ENCODE data around the gene ERICH3.
A peak's percentile ranks its signal among the peaks of the same experiment; 100 is the strongest.
"Not testable (repeated sequence)": the region's sequence is repeated elsewhere in the genome, so short reads cannot be mapped to it uniquely, and the experiment has no call there.

ERICH3 gene

DNA sequence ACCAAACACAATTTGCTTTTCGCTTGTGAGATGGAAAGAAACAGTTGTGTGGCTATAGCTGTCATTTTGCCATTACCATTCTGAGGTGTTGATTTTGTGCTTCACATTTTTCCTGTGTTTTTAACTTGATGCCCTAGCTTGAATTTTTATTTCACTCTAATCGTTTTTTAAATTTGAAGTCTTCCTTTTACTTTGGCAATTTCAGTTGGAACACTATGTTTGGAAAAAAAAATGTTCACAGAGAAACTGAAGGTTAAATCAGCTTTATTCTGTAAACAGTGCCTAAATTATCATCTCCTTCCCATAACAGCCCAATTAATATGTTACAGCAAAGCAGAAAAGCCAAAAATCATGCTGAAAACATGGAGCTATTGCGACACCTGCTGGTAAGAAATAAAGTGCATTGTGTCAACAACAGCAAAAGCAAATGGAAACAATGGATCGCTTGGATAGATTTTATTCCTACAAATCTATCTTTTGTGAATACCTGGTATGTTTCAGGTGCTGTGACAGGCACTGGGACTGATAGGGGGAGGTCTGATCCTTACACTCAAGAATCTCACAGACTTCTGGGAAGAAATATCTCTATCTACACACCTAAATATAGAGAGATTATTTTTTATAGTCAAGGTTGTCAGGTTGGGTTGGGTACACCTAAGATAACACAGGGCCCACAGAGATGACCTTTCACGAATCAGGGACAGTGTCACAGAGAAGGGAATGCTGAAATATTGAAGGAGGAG is 16.2 kb upstream of the ERICH3 start:
- H3K4me3 Mint-ChIP-seq = no peak overlapping the region
- H3K27ac Mint-ChIP-seq = no peak overlapping the region
- ATAC-seq (no peak), DNase-seq (peak; percentile 24)
- H3K27me3 Mint-ChIP-seq = peaks cover 2% of the 10 kb centered on the region
- H3K4me1 Mint-ChIP-seq = no peaks in the 10 kb centered on the region
- no peaks in the 10 kb centered on the region for H3K9me3 Mint-ChIP-seq
- no peaks in the 10 kb centered on the region for H3K36me3 Mint-ChIP-seq (ENCODE audit: low read depth)

- H3K9me3 Mint-ChIP-seq = no peaks in the 10 kb centered on the region
- ATAC-seq (no peak), DNase-seq (no peak)
- no peak overlapping the region for H3K4me3 Mint-ChIP-seq
- no peaks in the 10 kb centered on the region for H3K4me1 Mint-ChIP-seq
- peaks cover 2% of the 10 kb centered on the region for H3K27me3 Mint-ChIP-seq
- H3K36me3 Mint-ChIP-seq (ENCODE audit: low read depth) = no peaks in the 10 kb centered on the region
- no peak overlapping the region for H3K27ac Mint-ChIP-seq
These were observed 13.3 kb upstream of the ERICH3 start for GRCh38 chr1:74686928-74687327.

DNA sequence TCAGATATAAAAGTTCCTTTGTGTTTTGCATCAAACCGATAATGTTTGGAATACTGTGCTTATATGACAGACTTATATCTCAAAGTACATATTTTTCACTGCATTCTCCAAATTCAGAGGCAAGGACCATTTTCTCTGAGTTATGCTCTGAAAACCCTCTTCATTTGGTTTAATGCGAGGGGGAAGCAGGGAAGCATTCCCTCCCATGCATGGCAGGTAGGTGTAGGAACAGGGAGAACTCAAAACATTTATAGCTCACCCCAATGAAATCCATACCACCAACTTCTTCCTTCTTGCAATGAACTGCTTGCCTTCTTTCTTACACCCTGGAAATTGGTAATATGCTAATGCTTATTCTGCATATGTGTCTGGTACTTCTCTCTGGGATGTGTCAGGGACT is 10.7 kb upstream of the ERICH3 start:
- no peaks in the 10 kb centered on the region for H3K36me3 Mint-ChIP-seq (ENCODE audit: low read depth)
- H3K27ac Mint-ChIP-seq = no peak overlapping the region
- H3K4me3 Mint-ChIP-seq = no peak overlapping the region
- H3K9me3 Mint-ChIP-seq = no peaks in the 10 kb centered on the region
- no peaks in the 10 kb centered on the region for H3K4me1 Mint-ChIP-seq
- ATAC-seq (no peak), DNase-seq (no peak)
- H3K27me3 Mint-ChIP-seq = peaks cover 2% of the 10 kb centered on the region

- Mint-ChIP-seq H3K36me3 (ENCODE audit: low read depth) (no peaks in the 10 kb centered on the region), H3K4me3 (no peak overlapping the region), H3K9me3 (no peaks in the 10 kb centered on the region), H3K27ac (no peak overlapping the region), H3K27me3 (peaks cover 2% of the 10 kb centered on the region), H3K4me1 (no peaks in the 10 kb centered on the region)
- ATAC-seq (no peak), DNase-seq (no peak)
These were observed 10.1 kb upstream of the ERICH3 start for GRCh38 chr1:74683656-74684055.

- Mint-ChIP-seq H3K36me3 (ENCODE audit: low read depth) (no peaks in the 10 kb centered on the region), H3K9me3 (no peaks in the 10 kb centered on the region), H3K4me1 (no peaks in the 10 kb centered on the region), H3K4me3 (no peak overlapping the region), H3K27me3 (peaks cover 8% of the 10 kb centered on the region), H3K27ac (no peak overlapping the region)
- ATAC-seq (no peak), DNase-seq (no peak)
These were observed 8.3 kb upstream of the ERICH3 start for GRCh38 chr1:74681851-74682250.

DNA sequence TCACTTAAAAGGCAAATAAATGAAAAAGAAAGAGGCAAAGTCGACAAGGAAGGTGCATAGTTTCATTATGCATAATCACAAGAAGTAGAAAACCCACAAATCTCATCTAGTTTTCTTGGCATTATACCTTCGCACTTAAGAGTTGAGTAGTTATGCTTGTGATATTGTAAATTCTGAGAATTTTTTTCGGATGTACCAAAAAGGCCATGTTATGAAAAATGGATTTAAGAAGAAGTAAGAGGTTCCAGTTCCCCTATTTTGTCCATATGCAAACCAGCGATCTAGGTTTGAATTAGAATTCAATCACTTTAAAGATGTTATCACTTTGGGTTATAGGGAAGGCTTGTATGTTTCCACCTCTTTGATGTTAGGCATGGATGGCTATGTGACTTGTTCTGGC is 7.9 kb upstream of the ERICH3 start:
- no peaks in the 10 kb centered on the region for H3K4me1 Mint-ChIP-seq
- no peak for DNase-seq
- H3K36me3 Mint-ChIP-seq (ENCODE audit: low read depth) = no peaks in the 10 kb centered on the region
- ATAC-seq = no peak
- no peak overlapping the region for H3K4me3 Mint-ChIP-seq
- no peak overlapping the region for H3K27ac Mint-ChIP-seq
- H3K9me3 Mint-ChIP-seq = no peaks in the 10 kb centered on the region
- peaks cover 9% of the 10 kb centered on the region for H3K27me3 Mint-ChIP-seq

DNA sequence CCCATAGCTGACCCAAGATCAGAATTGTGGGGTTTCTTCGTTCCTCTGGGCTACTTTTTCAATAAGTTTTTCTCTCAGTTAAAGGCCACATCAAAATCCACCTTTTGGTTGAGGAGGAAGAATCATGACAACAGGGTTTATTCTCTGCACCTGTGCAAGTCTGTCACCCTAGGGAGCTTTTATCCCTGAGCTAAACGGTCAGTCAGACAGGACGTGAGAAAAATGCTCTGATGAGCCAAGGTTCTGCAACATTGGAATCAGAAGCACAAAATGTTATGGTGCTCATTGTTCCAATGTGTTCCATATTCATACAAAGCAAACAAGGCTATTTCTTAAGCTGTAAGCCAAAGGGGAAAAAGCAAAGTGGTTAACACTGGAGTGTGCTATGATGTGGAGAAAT is 7.4 kb upstream of the ERICH3 start:
- Mint-ChIP-seq H3K27ac (no peak overlapping the region), H3K4me3 (no peak overlapping the region), H3K4me1 (no peaks in the 10 kb centered on the region), H3K9me3 (no peaks in the 10 kb centered on the region), H3K27me3 (peaks cover 9% of the 10 kb centered on the region), H3K36me3 (ENCODE audit: low read depth) (no peaks in the 10 kb centered on the region)
- DNase-seq = no peak
- no peak for ATAC-seq

- H3K36me3 Mint-ChIP-seq (ENCODE audit: low read depth) = no peaks in the 10 kb centered on the region
- H3K9me3 Mint-ChIP-seq = no peaks in the 10 kb centered on the region
- ATAC-seq = no peak
- peaks cover 7% of the 10 kb centered on the region for H3K27me3 Mint-ChIP-seq
- H3K4me3 Mint-ChIP-seq = no peak overlapping the region
- DNase-seq = no peak
- H3K27ac Mint-ChIP-seq = no peak overlapping the region
- H3K4me1 Mint-ChIP-seq = no peaks in the 10 kb centered on the region
These were observed 6.2 kb upstream of the ERICH3 start for GRCh38 chr1:74679811-74680210.

- DNase-seq (no peak), ATAC-seq (no peak)
- H3K4me3 Mint-ChIP-seq = no peak overlapping the region
- H3K36me3 Mint-ChIP-seq (ENCODE audit: low read depth) = no peaks in the 10 kb centered on the region
- H3K27me3 Mint-ChIP-seq = peaks cover 18% of the 10 kb centered on the region
- no peak overlapping the region for H3K27ac Mint-ChIP-seq
- peaks cover 2% of the 10 kb centered on the region for H3K4me1 Mint-ChIP-seq
- no peaks in the 10 kb centered on the region for H3K9me3 Mint-ChIP-seq
These were observed 4.3 kb upstream of the ERICH3 start for GRCh38 chr1:74677926-74678325.

GRCh38 chr1:74674278-74675048 is 871 bp upstream of the ERICH3 start:
- no peak for DNase-seq
- H3K27ac Mint-ChIP-seq = no peak overlapping the region

DNA sequence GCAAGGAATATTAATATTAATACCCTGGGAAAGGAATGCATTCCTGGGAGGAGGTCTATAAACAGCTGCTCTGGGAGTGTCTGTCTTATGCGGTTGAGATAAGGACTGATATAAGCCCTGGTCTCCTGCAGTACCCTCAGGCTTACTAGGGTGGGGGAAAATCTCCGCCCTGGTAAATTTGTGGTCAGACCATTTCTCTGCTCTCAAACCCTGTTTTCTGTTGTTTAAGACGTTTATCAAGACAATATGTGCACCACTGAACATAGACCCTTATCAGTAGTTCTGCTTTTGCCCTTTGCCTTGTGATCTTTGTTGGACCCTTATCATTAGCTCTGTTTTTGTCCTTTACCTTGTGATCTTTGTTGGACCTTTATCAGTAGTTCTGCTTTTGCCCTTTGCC is 2.7 kb downstream of the ERICH3 start:
- not testable (repeated sequence) for H3K9me3 Mint-ChIP-seq; H3K36me3 Mint-ChIP-seq (ENCODE audit: low read depth); DNase-seq; H3K27ac Mint-ChIP-seq; ATAC-seq; H3K4me1 Mint-ChIP-seq; H3K4me3 Mint-ChIP-seq
- peaks cover 28% of the 10 kb centered on the region for H3K27me3 Mint-ChIP-seq

More at GRCh38 chr1:74674278-74675048, 871 bp upstream of the ERICH3 start:
- Mint-ChIP-seq H3K4me3 (no peak overlapping the region), H3K4me1 (peaks cover 2% of the 10 kb centered on the region), H3K9me3 (peaks cover 10% of the 10 kb centered on the region), H3K36me3 (ENCODE audit: low read depth) (no peaks in the 10 kb centered on the region), H3K27me3 (peaks cover 30% of the 10 kb centered on the region)
- ATAC-seq = no peak

DNA sequence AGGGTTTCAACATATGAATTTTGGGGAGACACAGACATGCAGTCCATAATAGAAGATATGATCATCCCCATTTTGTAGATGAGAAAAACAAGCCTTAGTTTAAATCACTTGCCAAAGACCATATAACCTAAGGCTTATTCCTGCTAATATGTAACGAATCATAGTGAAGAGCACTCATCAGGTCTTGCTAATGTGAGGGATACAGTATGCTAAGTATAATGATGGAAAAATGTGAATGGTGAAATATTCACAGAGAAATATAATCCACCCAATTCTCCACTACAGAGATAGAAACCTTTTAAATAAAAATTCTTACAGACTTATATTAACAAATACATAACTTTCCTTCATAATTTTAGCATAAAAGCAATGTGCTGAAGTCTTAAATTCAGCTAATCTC is 18.9 kb downstream of the ERICH3 start:
- no peak overlapping the region for H3K4me3 Mint-ChIP-seq
- no peak for ATAC-seq
- peaks cover 4% of the 10 kb centered on the region for H3K4me1 Mint-ChIP-seq
- no peak overlapping the region for H3K27ac Mint-ChIP-seq
- peaks cover 3% of the 10 kb centered on the region for H3K9me3 Mint-ChIP-seq
- peaks cover 2% of the 10 kb centered on the region for H3K27me3 Mint-ChIP-seq
- no peak for DNase-seq
- H3K36me3 Mint-ChIP-seq (ENCODE audit: low read depth) = no peaks in the 10 kb centered on the region

- Mint-ChIP-seq H3K27ac (no peak overlapping the region), H3K27me3 (peaks cover 2% of the 10 kb centered on the region), H3K9me3 (no peaks in the 10 kb centered on the region), H3K36me3 (ENCODE audit: low read depth) (no peaks in the 10 kb centered on the region), H3K4me3 (no peak overlapping the region), H3K4me1 (peaks cover 4% of the 10 kb centered on the region)
- DNase-seq (no peak), ATAC-seq (peak; percentile 54)
These were observed 20.9 kb downstream of the ERICH3 start for GRCh38 chr1:74652711-74653139.

- Mint-ChIP-seq H3K4me1 (peaks cover 4% of the 10 kb centered on the region), H3K9me3 (no peaks in the 10 kb centered on the region), H3K4me3 (no peak overlapping the region), H3K27ac (no peak overlapping the region), H3K27me3 (peaks cover 2% of the 10 kb centered on the region), H3K36me3 (ENCODE audit: low read depth) (no peaks in the 10 kb centered on the region)
- DNase-seq (no peak), ATAC-seq (no peak)
These were observed 23.0 kb downstream of the ERICH3 start for GRCh38 chr1:74650561-74650960.

DNA sequence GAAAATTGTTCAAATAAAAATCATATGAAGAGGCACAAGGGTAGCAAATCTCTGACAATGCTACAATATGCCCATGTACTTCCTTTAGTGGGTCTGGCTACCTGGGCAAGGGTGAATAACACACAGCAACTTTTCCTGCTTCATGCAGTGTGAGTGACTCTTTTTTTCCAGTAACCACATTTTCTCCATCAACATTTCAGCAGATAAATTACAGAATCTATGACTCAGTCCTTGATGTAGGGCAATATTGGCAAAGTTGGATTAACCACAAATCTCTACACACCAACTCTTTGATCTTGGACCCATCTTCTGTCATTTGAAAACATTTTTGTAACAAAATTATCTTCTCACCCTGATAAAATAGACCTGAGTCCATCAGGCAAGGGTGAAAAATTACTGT is 31.7 kb downstream of the ERICH3 start:
- Mint-ChIP-seq H3K27ac (peak overlapping the region; percentile 7), H3K4me1 (no peaks in the 10 kb centered on the region), H3K9me3 (no peaks in the 10 kb centered on the region), H3K4me3 (no peak overlapping the region), H3K36me3 (ENCODE audit: low read depth) (no peaks in the 10 kb centered on the region), H3K27me3 (peaks cover 3% of the 10 kb centered on the region)
- DNase-seq = no peak
- ATAC-seq = peak; percentile 20

All from activated naive CD8-positive, alpha-beta T cell treated with anti-CD3 and anti-CD28 coated beads, Interleukin-2, amount 50 U/mL, for 24 hours (primary cell).